ENCODE data around the gene TMEM121B. TPM values are rescaled to one million over a fixed set of nuclear protein-coding genes. Genes with fewer than 3 reads are reported as not detected.

The TMEM121B gene
- total and polyA plus RNA-seq, 2 donors (not counting 1 experiment from before 2014, with no cell fraction given): 0.12 TPM; not detected in 1

DNA sequence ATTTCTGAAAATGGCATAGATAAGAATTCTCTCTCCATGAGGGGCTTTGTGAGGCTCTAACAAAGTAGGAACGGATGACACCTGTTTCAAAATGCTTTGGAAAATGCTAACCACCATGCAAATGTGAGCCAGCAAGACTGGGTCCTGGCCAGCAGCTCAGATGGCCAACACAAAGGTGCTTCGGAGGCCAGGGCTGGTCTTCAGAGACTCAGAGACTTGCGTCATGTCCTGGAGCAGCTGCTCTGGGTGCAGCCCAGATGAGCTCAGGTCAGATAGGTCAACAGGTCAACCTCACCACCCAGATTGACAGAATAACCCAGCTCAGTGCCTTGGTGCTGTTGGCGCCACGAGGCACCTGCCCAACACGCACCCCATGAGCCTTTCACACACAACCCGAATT lies 12.0 kb upstream of the TMEM121B start:
- ChIA-PET POLR2A (no interaction called here), CTCF (interaction anchor here (1.5 kb wide), 1 partner anchor 39 kb away, joined by 5 read pairs; no protein-coding TSS in a partner anchor)
- WGBS (ENCODE audit: insufficient coverage): 94% methylated on average over 7 of the region's 7 CpGs
- TF ChIP-seq, protein P1, sequence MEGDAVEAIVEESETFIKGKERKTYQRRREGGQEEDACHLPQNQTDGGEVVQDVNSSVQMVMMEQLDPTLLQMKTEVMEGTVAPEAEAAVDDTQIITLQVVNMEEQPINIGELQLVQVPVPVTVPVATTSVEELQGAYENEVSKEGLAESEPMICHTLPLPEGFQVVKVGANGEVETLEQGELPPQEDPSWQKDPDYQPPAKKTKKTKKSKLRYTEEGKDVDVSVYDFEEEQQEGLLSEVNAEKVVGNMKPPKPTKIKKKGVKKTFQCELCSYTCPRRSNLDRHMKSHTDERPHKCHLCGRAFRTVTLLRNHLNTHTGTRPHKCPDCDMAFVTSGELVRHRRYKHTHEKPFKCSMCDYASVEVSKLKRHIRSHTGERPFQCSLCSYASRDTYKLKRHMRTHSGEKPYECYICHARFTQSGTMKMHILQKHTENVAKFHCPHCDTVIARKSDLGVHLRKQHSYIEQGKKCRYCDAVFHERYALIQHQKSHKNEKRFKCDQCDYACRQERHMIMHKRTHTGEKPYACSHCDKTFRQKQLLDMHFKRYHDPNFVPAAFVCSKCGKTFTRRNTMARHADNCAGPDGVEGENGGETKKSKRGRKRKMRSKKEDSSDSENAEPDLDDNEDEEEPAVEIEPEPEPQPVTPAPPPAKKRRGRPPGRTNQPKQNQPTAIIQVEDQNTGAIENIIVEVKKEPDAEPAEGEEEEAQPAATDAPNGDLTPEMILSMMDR (IDR thresholded peaks at IDR 0.05): no peak
- TF ChIP-seq EZH2 (IDR thresholded peaks at IDR 0.05; ENCODE audit: borderline replicate concordance, insufficient read depth, low read depth, low read length, poor library complexity, severe bottlenecking): no peak
- DNase-seq: no peak
- Histone ChIP-seq H3K9me3 (ENCODE audit: control extremely low read depth in 1 of 3, control insufficient read depth in 2 of 3, insufficient read depth in 1 of 3, low read length in 2 of 3) (no peaks in the 10 kb centered on the region), H3K4me2 (replicated peaks; ENCODE audit: low read depth, low read length, poor library complexity, severe bottlenecking) (no peak overlapping the region), H3K79me2 (ENCODE audit: control insufficient read depth, insufficient read depth, low read length) (no peaks in the 10 kb centered on the region), H3K4me3 (ENCODE audit: control extremely low read depth in 1 of 5, extremely low read depth in 1 of 5, insufficient read depth in 1 of 5, low read depth in 2 of 5, low read length in 4 of 5) (no peak overlapping the region), H3K9ac (ENCODE audit: low read length) (no peak overlapping the region), H3K4me1 (ENCODE audit: control insufficient read depth in 2 of 2, insufficient read depth in 2 of 2, low read length in 2 of 2) (peaks cover 0 to 3% of the 10 kb centered on the region in 2 donors), H3K36me3 (replicated peaks in 1 of 2; ENCODE audit: control extremely low read depth in 1 of 2, control insufficient read depth in 1 of 2, extremely low read depth in 1 of 2, insufficient read depth in 2 of 2, low read length in 1 of 2) (peaks cover 0 to 2% of the 10 kb centered on the region in 2 experiments), H3K27ac (ENCODE audit: low read length in 2 of 2) (no peak overlapping the region), H2AFZ (ENCODE audit: insufficient read depth, low read depth, low read length, poor library complexity, severe bottlenecking) (no peak overlapping the region), H3K27me3 (replicated peaks in 1 of 4; ENCODE audit: control extremely low read depth in 1 of 4, control insufficient read depth in 3 of 4, insufficient read depth in 4 of 4, low read length in 3 of 4) (no peaks in the 10 kb centered on the region), H4K20me1 (ENCODE audit: control insufficient read depth, insufficient read depth, low read length, poor library complexity, severe bottlenecking) (no peaks in the 10 kb centered on the region)
- Mint-ChIP-seq H3K4me3 (no peak overlapping the region), H3K27me3 (no peaks in the 10 kb centered on the region), H3K4me1 (peaks cover 3% of the 10 kb centered on the region), H3K9me3 (ENCODE audit: insufficient read depth) (no peaks in the 10 kb centered on the region), H3K27ac (no peak overlapping the region)
- ATAC-seq (ENCODE audit: low read depth): no peak
- intact Hi-C loops (cut with micrococcal nuclease): no loop called here

DNA sequence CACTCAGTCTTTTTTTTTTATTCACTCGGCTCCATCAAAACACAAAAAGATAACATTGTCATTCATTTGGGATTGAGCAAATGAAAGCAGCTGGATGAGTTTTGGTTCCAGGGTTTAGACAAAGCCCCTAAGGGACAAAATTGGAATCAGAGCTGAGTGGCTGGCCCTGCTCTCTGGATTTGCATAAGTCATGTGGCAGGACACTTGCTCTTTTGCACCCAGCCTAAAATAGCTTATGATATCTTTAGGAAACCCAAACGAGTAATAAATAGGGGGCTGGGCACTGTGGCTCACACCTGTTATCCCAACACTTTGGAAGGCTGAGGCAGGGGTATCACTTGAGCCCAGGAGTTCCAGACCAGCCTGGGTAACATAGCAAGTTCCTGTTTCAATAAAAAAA lies 11.0 kb upstream of the TMEM121B start:
- H4K20me1 ChIP-seq (ENCODE audit: control insufficient read depth, insufficient read depth, low read length, poor library complexity, severe bottlenecking): no peaks in the 10 kb centered on the region
- no peaks in the 10 kb centered on the region for H3K27me3 ChIP-seq (replicated peaks in 1 of 4; ENCODE audit: control extremely low read depth in 1 of 4, control insufficient read depth in 3 of 4, insufficient read depth in 4 of 4, low read length in 3 of 4)
- no CpG with 5 or more reads among the region's 2 CpGs for WGBS (ENCODE audit: insufficient coverage)
- no peak overlapping the region for H3K27ac ChIP-seq (ENCODE audit: low read length in 2 of 2)
- Mint-ChIP-seq H3K4me3 (no peak overlapping the region), H3K27me3 (no peaks in the 10 kb centered on the region), H3K9me3 (ENCODE audit: insufficient read depth) (no peaks in the 10 kb centered on the region), H3K4me1 (peaks cover 3% of the 10 kb centered on the region), H3K27ac (no peak overlapping the region)
- intact Hi-C loops (cut with micrococcal nuclease): no loop called here
- no peak overlapping the region for H3K9ac ChIP-seq (ENCODE audit: low read length)
- no peaks in the 10 kb centered on the region for H3K9me3 ChIP-seq (ENCODE audit: control extremely low read depth in 1 of 3, control insufficient read depth in 2 of 3, insufficient read depth in 1 of 3, low read length in 2 of 3)
- no peaks in the 10 kb centered on the region for H3K36me3 ChIP-seq (replicated peaks in 1 of 2; ENCODE audit: control extremely low read depth in 1 of 2, control insufficient read depth in 1 of 2, extremely low read depth in 1 of 2, insufficient read depth in 2 of 2, low read length in 1 of 2)
- no peak overlapping the region for H3K4me3 ChIP-seq (ENCODE audit: control extremely low read depth in 1 of 5, extremely low read depth in 1 of 5, insufficient read depth in 1 of 5, low read depth in 2 of 5, low read length in 4 of 5)
- H3K4me2 ChIP-seq (replicated peaks; ENCODE audit: low read depth, low read length, poor library complexity, severe bottlenecking): no peak overlapping the region
- no peak overlapping the region for H2AFZ ChIP-seq (ENCODE audit: insufficient read depth, low read depth, low read length, poor library complexity, severe bottlenecking)
- DNase-seq (no peak), ATAC-seq (ENCODE audit: low read depth) (no peak)
- H3K79me2 ChIP-seq (ENCODE audit: control insufficient read depth, insufficient read depth, low read length): no peaks in the 10 kb centered on the region
- ChIA-PET CTCF (no interaction called here), POLR2A (no interaction called here)
- H3K4me1 ChIP-seq (ENCODE audit: control insufficient read depth in 2 of 2, insufficient read depth in 2 of 2, low read length in 2 of 2): peaks cover 0 to 3% of the 10 kb centered on the region in 2 donors
- TF ChIP-seq EZH2 (IDR thresholded peaks at IDR 0.05; ENCODE audit: borderline replicate concordance, insufficient read depth, low read depth, low read length, poor library complexity, severe bottlenecking): no peak
